Glutamatergic neuron (in vitro differentiated cells): ENCODE data around the gene CDC7. TPM values are rescaled to one million over a fixed set of nuclear protein-coding genes. Genes with fewer than 3 reads are reported as not detected.

Experiments used
- DNase-seq: peaks from one replicate; pipeline ENCODE4 v3.0.0; 2022
- H3K27ac Mint-ChIP-seq: one replicate; pipeline ENCODE4 v1.8.0; 2020; ENCODE audit warnings: mild to moderate bottlenecking, mixed read lengths, inconsistent platforms; ENCODE audit not compliant: unreplicated experiment
- H3K27me3 Mint-ChIP-seq: one replicate; pipeline ENCODE4 v1.8.0; 2020; ENCODE audit warnings: mild to moderate bottlenecking, moderate library complexity, mixed read lengths, inconsistent platforms; ENCODE audit not compliant: unreplicated experiment
- H3K36me3 Mint-ChIP-seq: one replicate; pipeline ENCODE4 v1.8.0; 2020; ENCODE audit warnings: mild to moderate bottlenecking, mixed read lengths, inconsistent platforms; ENCODE audit not compliant: unreplicated experiment
- H3K4me1 Mint-ChIP-seq: one replicate; pipeline ENCODE4 v1.8.0; 2020; ENCODE audit warnings: mild to moderate bottlenecking, low read depth, mixed read lengths, inconsistent platforms; ENCODE audit not compliant: unreplicated experiment
- H3K4me3 Mint-ChIP-seq: one replicate; pipeline ENCODE4 v1.8.0; 2020; ENCODE audit warnings: mild to moderate bottlenecking, mixed read lengths, inconsistent platforms; ENCODE audit not compliant: unreplicated experiment
- H3K9me3 Mint-ChIP-seq: one replicate; pipeline ENCODE4 v1.8.0; 2020; ENCODE audit warnings: mild to moderate bottlenecking, moderate library complexity, mixed read lengths, inconsistent platforms; ENCODE audit not compliant: unreplicated experiment
- CTCF ChIP-seq: fragments of 200-600 bp; sonication (generic); IDR thresholded peaks from one replicate; pipeline ENCODE4 v1.5.0; 2021; ENCODE audit not compliant: partially characterized antibody, unreplicated experiment
- total RNA-seq: library from RNA; stranded (reverse); fragmentation: NEBNext Ultra II Directional; extraction: Animal tissue kit (Norgen Biotek cat#: 25700); gene quantifications from one replicate; pipeline ENCODE4 v1.2.1, GENCODE V29; 2021; ENCODE audit not compliant: unreplicated experiment

CDC7 gene
- total RNA-seq, 1 donor from 2014 or later = 9.9 TPM

- Mint-ChIP-seq H3K4me3 (no peak overlapping the region), H3K9me3 (no peaks in the 10 kb centered on the region), H3K27ac (no peak overlapping the region), H3K36me3 (no peaks in the 10 kb centered on the region), H3K27me3 (no peaks in the 10 kb centered on the region), H3K4me1 (no peaks in the 10 kb centered on the region)
- TF ChIP-seq CTCF = no peak
- DNase-seq = no peak
Measured at GRCh38 chr1:91476533-91477217, 24.0 kb upstream of the CDC7 start.

GRCh38 chr1:91487469-91487868 is 13.2 kb upstream of the CDC7 start:
- H3K4me1 Mint-ChIP-seq = no peaks in the 10 kb centered on the region
- no peaks in the 10 kb centered on the region for H3K9me3 Mint-ChIP-seq
- TF ChIP-seq CTCF = no peak
- peaks cover 6% of the 10 kb centered on the region for H3K36me3 Mint-ChIP-seq
- H3K4me3 Mint-ChIP-seq = no peak overlapping the region
- H3K27me3 Mint-ChIP-seq = no peaks in the 10 kb centered on the region
- DNase-seq = no peak
- no peak overlapping the region for H3K27ac Mint-ChIP-seq

GRCh38 chr1:91490501-91490900 is 10.2 kb upstream of the CDC7 start:
- Mint-ChIP-seq H3K4me1 (no peaks in the 10 kb centered on the region), H3K27ac (no peak overlapping the region), H3K4me3 (no peak overlapping the region), H3K9me3 (no peaks in the 10 kb centered on the region), H3K36me3 (no peaks in the 10 kb centered on the region), H3K27me3 (no peaks in the 10 kb centered on the region)
- no peak for DNase-seq
- no peak for TF ChIP-seq CTCF

- Mint-ChIP-seq H3K36me3 (no peaks in the 10 kb centered on the region), H3K27me3 (peaks cover 2% of the 10 kb centered on the region), H3K4me3 (no peak overlapping the region), H3K4me1 (peaks cover 5% of the 10 kb centered on the region), H3K27ac (no peak overlapping the region), H3K9me3 (no peaks in the 10 kb centered on the region)
- TF ChIP-seq CTCF = no peak
- no peak for DNase-seq
Measured at GRCh38 chr1:91498035-91498434, 2.6 kb upstream of the CDC7 start.

- TF ChIP-seq CTCF = no peak
- peaks cover 5% of the 10 kb centered on the region for H3K4me1 Mint-ChIP-seq
Measured at GRCh38 chr1:91498498-91499245, 2.0 kb upstream of the CDC7 start.

More at GRCh38 chr1:91498498-91499245, 2.0 kb upstream of the CDC7 start:
- no peaks in the 10 kb centered on the region for H3K36me3 Mint-ChIP-seq
- H3K9me3 Mint-ChIP-seq = no peaks in the 10 kb centered on the region
- no peak overlapping the region for H3K27ac Mint-ChIP-seq
- peaks cover 2% of the 10 kb centered on the region for H3K27me3 Mint-ChIP-seq
- H3K4me3 Mint-ChIP-seq = no peak overlapping the region
- no peak for DNase-seq
